Measurements from ENCODE around the gene CTDSPL.

The CTDSPL gene

GRCh38 chr3:37849146-37849923 lies 12.3 kb upstream of the CTDSPL start:
- TF ChIP-seq GLIS3 (CRISPR knock-in tag; IDR thresholded peaks at IDR 0.05), result no peak
- TF ChIP-seq, protein P1, sequence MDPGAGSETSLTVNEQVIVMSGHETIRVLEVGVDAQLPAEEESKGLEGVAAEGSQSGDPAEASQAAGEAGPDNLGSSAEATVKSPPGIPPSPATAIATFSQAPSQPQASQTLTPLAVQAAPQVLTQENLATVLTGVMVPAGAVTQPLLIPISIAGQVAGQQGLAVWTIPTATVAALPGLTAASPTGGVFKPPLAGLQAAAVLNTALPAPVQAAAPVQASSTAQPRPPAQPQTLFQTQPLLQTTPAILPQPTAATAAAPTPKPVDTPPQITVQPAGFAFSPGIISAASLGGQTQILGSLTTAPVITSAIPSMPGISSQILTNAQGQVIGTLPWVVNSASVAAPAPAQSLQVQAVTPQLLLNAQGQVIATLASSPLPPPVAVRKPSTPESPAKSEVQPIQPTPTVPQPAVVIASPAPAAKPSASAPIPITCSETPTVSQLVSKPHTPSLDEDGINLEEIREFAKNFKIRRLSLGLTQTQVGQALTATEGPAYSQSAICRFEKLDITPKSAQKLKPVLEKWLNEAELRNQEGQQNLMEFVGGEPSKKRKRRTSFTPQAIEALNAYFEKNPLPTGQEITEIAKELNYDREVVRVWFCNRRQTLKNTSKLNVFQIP (CRISPR knock-in tag; IDR thresholded peaks at IDR 0.05; ENCODE audit: borderline replicate concordance, low read depth), result no peak
- no peak for TF ChIP-seq ZFP3 (CRISPR knock-in tag; IDR thresholded peaks at IDR 0.05)
- TF ChIP-seq CSDC2 (CRISPR knock-in tag; IDR thresholded peaks at IDR 0.05), result no peak
- no peak for TF ChIP-seq PATZ1 (CRISPR knock-in tag; IDR thresholded peaks at IDR 0.05; ENCODE audit: borderline replicate concordance)
- TF ChIP-seq TSHZ2 (CRISPR knock-in tag; IDR thresholded peaks at IDR 0.05), result no peak
- ATAC-seq, result no peak

- TF ChIP-seq ZNF565 (CRISPR knock-in tag; conservative IDR thresholded peaks at IDR 0.05; ENCODE audit: low read depth) (no peak), CSDC2 (CRISPR knock-in tag; IDR thresholded peaks at IDR 0.05) (no peak), ESRRG (CRISPR knock-in tag; IDR thresholded peaks at IDR 0.05) (no peak), TCF4 (CRISPR knock-in tag; IDR thresholded peaks at IDR 0.05; ENCODE audit: borderline replicate concordance) (no peak), OSR1 (CRISPR knock-in tag; IDR thresholded peaks at IDR 0.05) (no peak)
- ATAC-seq, result no peak
Measured at GRCh38 chr3:37852097-37852496, 9.6 kb upstream of the CTDSPL start.

DNA sequence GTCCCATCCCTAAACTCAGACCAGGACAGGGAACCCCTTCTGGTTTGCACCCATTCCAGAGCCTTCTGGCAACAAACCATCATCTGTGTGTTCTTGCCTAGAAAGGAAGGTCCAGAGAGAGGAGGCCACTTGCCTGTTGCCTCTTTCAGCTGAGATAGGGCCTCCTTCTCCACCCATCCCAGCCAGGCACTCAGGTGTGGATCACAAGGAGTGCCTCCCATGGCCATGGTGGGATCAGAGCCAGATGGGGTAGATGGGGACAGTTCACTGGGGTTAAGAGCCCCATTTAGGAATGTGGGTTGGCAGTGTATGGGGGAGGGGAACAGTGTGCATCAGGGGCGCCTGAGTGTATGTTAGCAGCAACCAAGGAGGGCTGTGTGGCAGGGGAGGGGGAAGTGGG lies 8.9 kb upstream of the CTDSPL start:
- no peak for ATAC-seq
- TF ChIP-seq ZNF70 (CRISPR knock-in tag; IDR thresholded peaks at IDR 0.05) (no peak), TOX (CRISPR knock-in tag; IDR thresholded peaks at IDR 0.05; ENCODE audit: borderline replicate concordance) (no peak), ZNF565 (CRISPR knock-in tag; conservative IDR thresholded peaks at IDR 0.05; ENCODE audit: low read depth) (no peak), SNAI2 (CRISPR knock-in tag; IDR thresholded peaks at IDR 0.05) (no peak), RARB (CRISPR knock-in tag; IDR thresholded peaks at IDR 0.05) (no peak), TCF4 (CRISPR knock-in tag; IDR thresholded peaks at IDR 0.05; ENCODE audit: borderline replicate concordance) (no peak), ZFP30 (CRISPR knock-in tag; IDR thresholded peaks at IDR 0.05) (no peak), ZFP3 (CRISPR knock-in tag; IDR thresholded peaks at IDR 0.05) (no peak), ZC3H10 (CRISPR knock-in tag; IDR thresholded peaks at IDR 0.05) (no peak), PATZ1 (CRISPR knock-in tag; IDR thresholded peaks at IDR 0.05; ENCODE audit: borderline replicate concordance) (no peak), TSHZ2 (CRISPR knock-in tag; IDR thresholded peaks at IDR 0.05) (no peak), PPARA (CRISPR knock-in tag; IDR thresholded peaks at IDR 0.05; ENCODE audit: borderline replicate concordance) (no peak), CREB5 (CRISPR knock-in tag; IDR thresholded peaks at IDR 0.05; ENCODE audit: low read depth) (no peak), ESRRG (CRISPR knock-in tag; IDR thresholded peaks at IDR 0.05) (no peak)

Measured in SK-N-SH treated with all-trans-retinoic acid at 6 μM for 48 hours (cell line).